ENCODE data around the gene LAMC2.

- TF ChIP-seq CTCF (conservative IDR thresholded peaks at IDR 0.05 in 1 of 2, IDR thresholded peaks at IDR 0.05 in 1 of 2; ENCODE audit: extremely low read depth in 1 of 2, insufficient read depth in 1 of 2, low read depth in 1 of 2, low read length in 2 of 2): no peak
- TF ChIP-seq EZH2 (IDR thresholded peaks at IDR 0.05; ENCODE audit: borderline replicate concordance, low read length): no peak
Observed at GRCh38 chr1:183199304-183199703, 13.2 kb downstream of the LAMC2 start.

Measured in mammary epithelial cell (primary cell).